ENCODE data around the gene KIAA0930.

DNA sequence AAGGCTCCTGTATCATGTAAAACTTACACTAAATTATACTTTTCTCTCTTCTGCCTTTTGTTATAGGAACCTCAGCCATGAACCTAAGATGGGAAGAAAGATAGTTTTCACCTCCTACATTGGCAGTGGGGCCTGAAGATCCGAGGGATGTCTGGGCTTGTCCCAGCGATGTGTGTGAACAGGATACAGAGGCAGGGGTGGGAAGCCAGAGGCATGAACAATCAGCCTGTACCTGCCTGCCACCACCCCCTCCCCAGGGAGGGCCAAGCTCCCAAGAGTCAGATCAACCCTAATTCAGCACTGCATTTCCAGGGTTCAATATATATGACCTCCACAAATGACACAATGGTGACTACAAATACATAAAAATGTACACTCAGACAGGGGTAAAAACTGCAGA is 9.4 kb downstream of the KIAA0930 start:
- TF ChIP-seq, protein P1, sequence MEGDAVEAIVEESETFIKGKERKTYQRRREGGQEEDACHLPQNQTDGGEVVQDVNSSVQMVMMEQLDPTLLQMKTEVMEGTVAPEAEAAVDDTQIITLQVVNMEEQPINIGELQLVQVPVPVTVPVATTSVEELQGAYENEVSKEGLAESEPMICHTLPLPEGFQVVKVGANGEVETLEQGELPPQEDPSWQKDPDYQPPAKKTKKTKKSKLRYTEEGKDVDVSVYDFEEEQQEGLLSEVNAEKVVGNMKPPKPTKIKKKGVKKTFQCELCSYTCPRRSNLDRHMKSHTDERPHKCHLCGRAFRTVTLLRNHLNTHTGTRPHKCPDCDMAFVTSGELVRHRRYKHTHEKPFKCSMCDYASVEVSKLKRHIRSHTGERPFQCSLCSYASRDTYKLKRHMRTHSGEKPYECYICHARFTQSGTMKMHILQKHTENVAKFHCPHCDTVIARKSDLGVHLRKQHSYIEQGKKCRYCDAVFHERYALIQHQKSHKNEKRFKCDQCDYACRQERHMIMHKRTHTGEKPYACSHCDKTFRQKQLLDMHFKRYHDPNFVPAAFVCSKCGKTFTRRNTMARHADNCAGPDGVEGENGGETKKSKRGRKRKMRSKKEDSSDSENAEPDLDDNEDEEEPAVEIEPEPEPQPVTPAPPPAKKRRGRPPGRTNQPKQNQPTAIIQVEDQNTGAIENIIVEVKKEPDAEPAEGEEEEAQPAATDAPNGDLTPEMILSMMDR (IDR thresholded peaks at IDR 0.05), result no peak
- TF ChIP-seq POLR2A (IDR thresholded peaks at IDR 0.05), result no peak

Measured in testis (tissue), 2 donors.